DMS 273 treated with DMSO at 0.1 percent for 48 hours (cell line): ENCODE results near the gene ACTL6A.

Experiments
- DNase-seq: peaks from one replicate; lab custom pipeline; 2025; lab: John Stamatoyannopoulos, UW

The ACTL6A gene

DNA sequence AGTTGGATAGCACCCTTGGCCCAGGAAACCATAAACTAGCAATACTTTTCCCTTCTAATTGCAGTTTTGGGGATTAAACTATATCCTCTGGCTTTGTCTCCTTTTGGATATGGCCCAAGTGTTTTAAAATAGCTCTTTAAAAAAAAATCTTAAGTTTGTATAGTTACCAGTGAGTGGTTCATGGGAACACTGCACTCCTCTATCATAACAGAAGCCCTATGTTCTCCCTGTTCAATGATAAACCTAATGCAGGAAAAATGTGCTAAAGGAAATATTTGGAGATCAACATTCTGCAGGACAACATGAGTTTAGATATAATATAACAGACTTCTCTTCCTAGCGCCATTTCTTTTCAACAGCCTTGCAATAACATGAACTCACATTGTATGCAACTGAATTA is 28.6 kb downstream of the ACTL6A start:
- DNase-seq: no peak

DNA sequence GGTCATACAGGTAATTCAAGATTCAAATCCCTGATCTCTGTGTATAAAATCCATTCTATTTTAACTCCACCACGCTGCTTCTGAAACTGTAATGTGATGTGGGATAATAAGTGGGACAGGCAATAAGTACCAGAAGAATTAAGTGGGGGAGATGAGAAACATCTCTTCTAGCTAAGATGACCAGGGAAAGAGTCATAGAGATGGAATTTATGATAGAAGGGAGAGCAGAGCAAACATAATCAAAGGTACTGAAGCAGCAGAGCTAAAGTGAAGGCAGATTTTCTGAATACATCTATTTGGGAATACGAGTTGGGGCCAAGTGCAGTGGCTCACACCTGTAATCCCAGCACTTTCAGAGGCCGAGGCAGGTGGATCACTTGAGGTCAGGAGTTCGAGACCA is 36.8 kb downstream of the ACTL6A start:
- DNase-seq: no peak

DNA sequence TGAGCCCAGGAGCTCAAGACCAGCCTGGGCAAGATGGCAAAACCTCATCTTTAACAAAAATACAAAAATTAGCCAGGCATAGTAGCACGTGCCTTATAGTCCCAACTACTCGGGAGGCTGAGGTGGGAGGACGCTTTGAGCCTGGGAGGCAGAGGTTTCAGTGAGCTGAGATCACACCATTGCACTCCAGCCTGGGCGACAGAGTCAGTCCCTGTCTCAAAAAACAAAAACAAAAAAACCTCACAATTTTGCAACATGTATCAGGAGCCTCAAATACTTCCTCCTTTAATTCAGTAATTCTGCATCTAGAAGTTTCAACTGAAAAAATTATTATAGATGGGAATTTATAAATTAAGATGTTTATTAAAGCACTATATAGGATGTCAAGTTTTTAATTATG is 40.6 kb downstream of the ACTL6A start:
- DNase-seq: no peak

DNA sequence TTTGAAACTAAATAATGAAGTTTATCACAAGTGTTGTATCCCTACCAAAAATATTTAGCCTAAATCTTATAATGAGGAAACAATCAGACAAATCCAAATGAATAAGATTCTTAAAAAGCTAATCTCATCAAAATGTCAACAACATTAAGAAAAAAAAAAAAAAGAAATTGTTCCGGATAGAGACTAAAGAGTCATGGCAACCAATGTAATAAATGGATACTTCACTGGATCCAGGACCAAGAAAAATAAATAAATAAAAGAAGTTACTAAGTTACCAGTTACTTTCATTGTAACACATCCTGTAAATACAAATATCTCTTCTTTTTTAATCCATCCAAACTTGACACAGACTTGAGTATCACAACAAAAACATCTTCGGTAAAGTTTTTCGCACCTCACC is 41.1 kb downstream of the ACTL6A start:
- no peak for DNase-seq

DNA sequence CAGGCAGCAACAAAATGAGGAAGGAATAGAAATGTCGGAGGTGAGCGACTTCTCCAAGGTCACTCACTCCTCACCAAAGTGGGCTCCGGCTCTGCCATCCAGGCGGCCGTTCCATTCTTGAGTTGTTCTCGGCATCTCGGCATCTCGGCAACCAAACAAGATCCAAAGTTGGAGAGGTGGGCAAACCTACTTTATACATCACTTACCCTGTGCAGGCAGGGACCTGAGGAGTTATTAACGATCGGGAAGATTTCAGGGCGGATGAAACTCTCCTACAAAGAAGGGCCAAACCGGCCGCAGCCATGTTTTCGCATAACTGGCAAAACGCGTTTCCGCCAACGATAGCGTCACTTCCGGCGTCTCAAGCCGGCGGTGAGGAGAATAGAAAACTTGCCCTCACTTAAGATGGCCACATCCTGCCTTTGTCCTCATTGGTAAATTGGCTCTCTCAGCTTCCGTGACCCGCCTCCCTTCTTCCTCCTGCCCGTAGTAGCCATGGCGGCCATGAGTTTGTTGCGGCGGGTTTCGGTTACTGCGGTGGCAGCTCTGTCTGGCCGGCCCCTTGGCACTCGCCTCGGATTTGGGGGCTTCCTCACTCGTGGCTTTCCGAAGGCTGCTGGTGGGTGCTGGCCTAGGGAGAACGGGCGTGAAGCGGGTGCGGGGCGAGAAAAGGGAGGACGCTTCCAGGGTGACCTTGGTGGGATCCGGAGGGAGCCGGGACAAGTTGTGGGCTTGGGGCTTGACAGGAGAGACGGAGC is 41.8 kb downstream of the ACTL6A start, which contains the start of the genes MRPL47 and NDUFB5:
Gene MRPL47 (minus strand): TSS at position 318 of the 758 bp plus-strand sequence. CDS start 14 bp downstream, at position 304.
Gene NDUFB5 (plus strand): TSS at position 474 of the 758 bp plus-strand sequence. CDS start 22 bp downstream, at position 496.
- DNase-seq: peak; percentile 97

DNA sequence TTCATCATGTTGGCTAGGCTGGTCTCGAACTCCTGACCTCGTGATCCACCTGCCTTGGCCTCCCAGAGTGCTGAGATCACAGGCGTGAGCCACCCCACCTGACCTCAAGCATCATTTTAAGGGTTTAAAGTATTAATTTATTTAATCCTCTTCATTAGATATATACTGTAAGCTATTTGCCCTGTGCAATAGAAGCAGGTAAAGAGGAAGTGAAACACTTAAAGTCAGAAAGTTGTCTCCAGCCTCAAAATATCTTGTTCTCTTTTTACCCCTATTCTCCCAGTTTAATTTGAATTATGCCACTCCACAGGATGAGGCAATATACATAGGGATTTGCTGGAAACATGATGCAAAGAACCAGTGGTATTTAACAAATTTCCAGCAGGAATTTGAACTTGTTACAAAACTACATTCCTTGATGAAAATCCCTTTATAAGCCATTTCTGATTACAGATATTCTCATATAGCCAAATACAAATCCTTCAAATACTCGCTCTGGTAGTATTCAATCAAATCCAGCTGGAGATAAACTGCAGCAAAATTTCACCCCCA is 43.9 kb downstream of the ACTL6A start:
- no peak for DNase-seq

DNA sequence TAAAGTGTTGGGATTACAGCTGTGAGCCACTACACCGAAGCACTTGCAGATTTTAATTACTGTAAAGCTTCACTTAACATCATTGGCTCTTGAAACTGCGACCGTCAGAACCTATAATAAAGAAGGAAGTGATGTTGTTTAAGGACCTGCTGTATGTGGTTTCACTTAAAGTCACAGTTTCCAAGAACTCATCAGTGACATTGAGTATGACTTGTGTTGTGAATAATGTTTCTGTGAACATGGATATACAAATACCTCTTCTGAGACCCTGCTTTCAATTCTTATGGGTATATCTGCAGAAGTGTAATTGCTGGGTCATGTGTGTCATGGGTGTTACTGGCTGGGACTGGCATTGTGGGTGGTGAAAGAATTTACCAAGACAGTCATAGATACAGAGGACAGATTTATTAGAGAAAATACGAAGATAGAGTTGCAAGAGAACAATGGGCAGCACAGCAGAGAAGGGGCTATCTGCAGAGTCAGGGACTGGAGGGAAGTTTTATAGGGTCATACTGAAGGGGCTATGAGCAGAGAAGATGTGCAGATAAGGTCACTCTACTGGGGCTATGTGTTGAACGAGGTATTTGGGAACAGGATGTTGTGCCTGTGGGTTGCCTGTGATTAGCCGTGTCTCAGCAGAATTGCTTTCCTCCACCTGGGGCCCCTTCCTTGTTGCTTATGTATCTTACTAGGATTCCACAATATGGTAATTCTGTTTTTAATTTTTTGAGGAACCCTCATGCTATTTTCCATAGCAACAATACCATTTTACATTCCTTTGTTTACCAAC is 46.4 kb downstream of the ACTL6A start:
- no peak for DNase-seq

DNA sequence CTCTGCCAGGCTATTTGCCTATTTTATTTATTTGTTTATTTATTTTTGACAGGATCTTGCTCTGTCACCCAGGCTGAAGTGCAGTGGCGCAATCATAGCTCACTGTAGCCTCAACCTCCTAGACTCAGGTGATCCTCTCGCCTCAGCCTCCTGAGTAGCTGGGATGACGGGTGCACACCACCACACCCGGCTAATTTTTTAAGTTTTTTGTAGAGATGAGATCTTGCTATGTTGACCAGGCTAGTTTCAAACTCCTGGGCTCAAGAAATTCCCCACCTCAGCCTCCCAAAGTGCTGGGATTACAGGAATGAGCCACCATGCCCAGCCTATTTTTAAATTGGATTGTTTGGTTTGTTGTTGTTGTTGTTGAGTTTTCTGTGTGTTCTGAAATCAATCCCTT is 47.3 kb downstream of the ACTL6A start:
- DNase-seq: no peak

DNA sequence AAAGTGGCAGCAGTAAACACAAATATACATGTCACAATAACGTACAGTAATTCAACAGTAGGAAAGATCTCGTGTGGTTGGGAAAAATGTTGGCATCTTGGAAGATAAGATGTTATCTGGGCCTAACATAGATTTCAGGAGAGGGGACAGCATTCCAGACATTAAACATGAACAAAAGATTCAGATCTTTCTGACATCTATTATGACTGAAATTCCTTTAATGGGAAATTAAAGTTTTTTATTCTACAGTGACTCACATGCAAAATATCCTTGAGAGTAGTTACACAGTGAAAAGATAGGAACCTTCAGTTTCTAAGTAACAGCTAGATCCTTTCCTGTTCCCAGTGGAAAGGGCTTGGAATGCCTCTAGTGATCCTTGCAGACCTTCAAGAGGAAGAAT is 51.1 kb downstream of the ACTL6A start:
- no peak for DNase-seq

DNA sequence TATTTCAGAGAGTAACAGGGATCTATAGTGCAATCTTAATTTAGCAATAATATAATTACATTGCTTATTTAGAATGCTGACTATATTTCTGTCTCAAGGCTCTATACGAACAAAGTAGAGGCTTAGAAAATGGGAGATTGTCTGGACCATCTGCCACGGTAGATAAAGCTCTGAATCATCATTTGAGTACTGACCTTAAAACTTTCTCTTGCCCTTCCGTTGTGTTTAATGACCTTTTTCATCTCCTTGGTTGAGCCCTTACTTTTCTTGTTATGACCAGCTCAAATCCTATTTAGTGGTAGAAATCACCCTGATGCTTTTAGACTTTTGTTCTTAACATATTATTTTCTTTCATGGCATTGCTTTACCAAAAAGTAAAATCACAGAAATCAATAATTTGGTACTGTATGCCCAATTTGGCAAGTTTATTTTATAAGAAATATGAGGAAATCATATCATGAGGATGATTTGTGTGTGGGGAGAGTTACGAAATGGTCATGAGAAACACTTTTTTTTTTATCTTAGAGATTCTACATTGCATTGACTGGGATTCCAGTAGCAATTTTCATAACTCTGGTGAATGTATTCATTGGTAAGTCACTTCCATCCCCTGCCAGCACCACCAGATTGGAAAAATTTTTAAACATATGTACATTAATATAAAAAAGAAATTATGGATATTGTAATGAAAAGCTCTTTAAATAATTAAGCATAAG is 52.9 kb downstream of the ACTL6A start:
- DNase-seq: no peak

DNA sequence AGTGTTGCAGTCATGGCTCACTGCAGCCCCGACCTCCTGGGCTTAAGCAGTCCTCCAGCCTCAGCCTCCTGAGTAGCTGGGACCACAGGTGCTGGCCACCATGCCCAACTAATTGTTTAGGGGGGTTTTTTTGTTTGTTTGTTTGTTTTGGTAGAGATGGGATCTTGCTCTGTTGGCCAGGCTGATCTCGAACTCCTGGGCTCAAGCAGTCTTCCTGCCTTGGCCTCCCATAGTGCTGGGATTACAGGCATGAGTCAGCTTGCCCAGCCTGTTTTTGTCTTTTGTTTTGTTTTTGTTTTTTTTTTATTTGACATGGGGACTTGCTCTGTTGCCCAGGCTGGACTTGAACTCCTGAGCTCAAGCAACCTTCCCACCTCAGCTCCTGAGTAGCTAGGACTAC is 59.3 kb downstream of the ACTL6A start:
- DNase-seq: no peak

DNA sequence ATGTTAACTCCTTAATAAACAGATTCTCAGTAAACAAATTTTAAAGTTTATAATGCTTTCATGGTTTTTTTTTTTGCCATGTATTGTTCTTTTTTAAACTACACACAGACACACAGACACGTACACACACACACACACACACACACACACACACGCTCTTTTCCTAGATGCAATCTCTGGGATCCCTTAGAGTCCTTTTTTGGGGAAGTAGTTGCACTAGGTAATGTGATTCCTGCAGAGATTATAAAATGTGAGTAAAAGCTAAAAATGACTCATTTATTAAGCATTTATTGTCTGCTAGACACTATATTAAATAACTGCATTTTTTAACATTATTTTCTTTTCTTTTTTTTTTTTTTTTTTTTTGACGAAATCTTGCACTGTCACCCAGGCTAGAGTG is 61.7 kb downstream of the ACTL6A start:
- no peak for DNase-seq

DNA sequence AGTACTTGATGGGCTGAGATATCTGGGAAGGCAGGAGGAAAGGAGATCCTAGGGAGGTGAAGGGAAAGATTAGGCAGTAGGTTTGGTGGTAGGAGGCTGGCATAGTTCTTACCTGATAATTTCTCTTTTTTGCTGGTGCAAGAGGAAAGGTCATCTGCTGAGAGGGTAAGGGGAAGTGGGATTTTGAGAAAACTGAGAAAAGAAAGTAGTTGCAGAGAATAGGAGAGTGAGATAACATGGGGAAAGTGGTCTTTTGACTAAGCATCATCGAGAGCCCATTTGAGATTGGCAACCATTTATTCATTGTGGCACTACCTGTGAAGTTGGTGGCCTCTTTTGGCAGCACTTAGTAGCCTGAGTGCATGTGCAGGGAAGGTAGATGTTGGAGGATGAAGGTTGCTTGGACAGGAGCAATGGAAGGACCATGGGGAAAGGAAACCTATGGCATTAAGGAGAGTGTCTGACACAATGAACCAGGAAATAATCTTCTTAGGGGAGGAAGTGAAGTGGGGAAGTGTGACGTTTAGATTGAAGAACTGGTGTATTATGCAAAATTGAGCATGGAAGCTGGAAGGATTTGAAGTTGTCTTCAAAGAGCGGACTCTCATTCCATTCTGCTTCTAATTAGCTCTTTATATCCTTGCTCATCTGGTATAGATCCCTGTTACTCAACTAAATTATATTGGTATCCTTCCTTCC is 68.2 kb downstream of the ACTL6A start:
- DNase-seq: no peak
